SK-N-SH treated with all-trans-retinoic acid at 6 μM for 48 hours (cell line): ENCODE results near the gene RAB8B.

ENCODE experiments used
- CREB5 ChIP-seq: fragments of 250-450 bp; sonication (Bioruptor Pico); IDR thresholded peaks from 2 replicates; pipeline ENCODE4 v1.5.1; 2020; ENCODE audit warnings: low read depth, mild to moderate bottlenecking, moderate library complexity
- CSRNP3 ChIP-seq: fragments of 250-450 bp; sonication (Bioruptor Pico); IDR thresholded peaks from 2 replicates; pipeline ENCODE4 v1.5.1; 2021; ENCODE audit warnings: mild to moderate bottlenecking, moderate library complexity
- PATZ1 ChIP-seq: fragments of 250-450 bp; sonication (Bioruptor Pico); IDR thresholded peaks from 2 replicates; pipeline ENCODE4 v1.8.0; 2020; ENCODE audit warnings: mild to moderate bottlenecking, moderate library complexity, borderline replicate concordance
- RARB ChIP-seq: fragments of 250-450 bp; sonication (Bioruptor Pico); IDR thresholded peaks from 2 replicates; pipeline ENCODE4 v1.8.0; 2021; ENCODE audit warnings: mild to moderate bottlenecking, moderate library complexity
- SNAI2 ChIP-seq: fragments of 250-450 bp; sonication (Bioruptor Pico); IDR thresholded peaks from 2 replicates; pipeline ENCODE4 v1.5.0; 2020; ENCODE audit warnings: mild to moderate bottlenecking, moderate library complexity
- TCF4 ChIP-seq: fragments of 250-450 bp; sonication (Bioruptor Pico); IDR thresholded peaks from 2 replicates; pipeline ENCODE4 v1.8.0; 2021; ENCODE audit warnings: mild to moderate bottlenecking, moderate library complexity, borderline replicate concordance
- TSHZ2 ChIP-seq: fragments of 250-450 bp; sonication (Bioruptor Pico); IDR thresholded peaks from 2 replicates; pipeline ENCODE4 v1.5.0; 2020; ENCODE audit warnings: mild to moderate bottlenecking, moderate library complexity
- ZC3H10 ChIP-seq: fragments of 250-450 bp; sonication (Bioruptor Pico); IDR thresholded peaks from 2 replicates; pipeline ENCODE4 v1.5.1; 2021; ENCODE audit warnings: mild to moderate bottlenecking, moderate library complexity
- ZFP3 ChIP-seq: fragments of 250-450 bp; sonication (Bioruptor Pico); IDR thresholded peaks from 2 replicates; pipeline ENCODE4 v1.5.0; 2020; ENCODE audit warnings: mild to moderate bottlenecking, moderate library complexity
- ZFP30 ChIP-seq: fragments of 450-650 bp; formaldehyde crosslinking; IDR thresholded peaks from 2 replicates; pipeline ENCODE4 v1.5.0; 2022; ENCODE audit warnings: mild to moderate bottlenecking, moderate library complexity
- ZNF8 ChIP-seq: fragments of 450-650 bp; formaldehyde crosslinking; IDR thresholded peaks from 2 replicates; pipeline ENCODE4 v1.5.0; 2020; ENCODE audit warnings: mild to moderate bottlenecking, moderate library complexity

- TF ChIP-seq PATZ1 (no peak), ZFP3 (CRISPR knock-in tag) (no peak), TCF4 (CRISPR knock-in tag) (no peak), ZC3H10 (CRISPR knock-in tag) (no peak), SNAI2 (CRISPR knock-in tag) (no peak), ZFP30 (CRISPR knock-in tag) (no peak), ZNF8 (no peak), CREB5 (no peak), RARB (CRISPR knock-in tag) (no peak), TSHZ2 (CRISPR knock-in tag) (no peak), CSRNP3 (CRISPR knock-in tag) (no peak)
Measured at GRCh38 chr15:63202861-63203260, 13.5 kb downstream of the RAB8B start.
